ENCODE data around the gene TTC12.

Gene TTC12

GRCh38 chr11:113276466-113276865 is 37.9 kb upstream of the TTC12 start:
- H3K4me3 ChIP-seq (ENCODE audit: low read length): no peak overlapping the region
- H3K9me3 ChIP-seq (ENCODE audit: low read length): no peaks in the 10 kb centered on the region
- H3K36me3 ChIP-seq (ENCODE audit: insufficient read depth, low read length): no peaks in the 10 kb centered on the region
- H3K27me3 ChIP-seq (ENCODE audit: insufficient read depth, low read length): no peaks in the 10 kb centered on the region
- no peak overlapping the region for H2AFZ ChIP-seq (ENCODE audit: low read depth, low read length)
- H3K4me1 ChIP-seq (ENCODE audit: insufficient read depth, low read length): no peaks in the 10 kb centered on the region

- no peaks in the 10 kb centered on the region for H3K9me3 ChIP-seq (ENCODE audit: low read length)
- no peak overlapping the region for H3K4me3 ChIP-seq (ENCODE audit: low read length)
- H2AFZ ChIP-seq (ENCODE audit: low read depth, low read length): no peak overlapping the region
- no peaks in the 10 kb centered on the region for H3K27me3 ChIP-seq (ENCODE audit: insufficient read depth, low read length)
- no peaks in the 10 kb centered on the region for H3K36me3 ChIP-seq (ENCODE audit: insufficient read depth, low read length)
- no peaks in the 10 kb centered on the region for H3K4me1 ChIP-seq (ENCODE audit: insufficient read depth, low read length)
Measured at GRCh38 chr11:113277907-113278306, 36.5 kb upstream of the TTC12 start.

- no peak overlapping the region for H3K4me3 ChIP-seq (ENCODE audit: low read length)
- no peaks in the 10 kb centered on the region for H3K9me3 ChIP-seq (ENCODE audit: low read length)
- no peaks in the 10 kb centered on the region for H3K27me3 ChIP-seq (ENCODE audit: insufficient read depth, low read length)
- H3K36me3 ChIP-seq (ENCODE audit: insufficient read depth, low read length): no peaks in the 10 kb centered on the region
- H2AFZ ChIP-seq (ENCODE audit: low read depth, low read length): no peak overlapping the region
- H3K4me1 ChIP-seq (ENCODE audit: insufficient read depth, low read length): no peaks in the 10 kb centered on the region
Measured at GRCh38 chr11:113278481-113278880, 35.9 kb upstream of the TTC12 start.

GRCh38 chr11:113278925-113279324 is 35.5 kb upstream of the TTC12 start:
- Histone ChIP-seq H3K4me1 (ENCODE audit: insufficient read depth, low read length) (no peaks in the 10 kb centered on the region), H3K27me3 (ENCODE audit: insufficient read depth, low read length) (no peaks in the 10 kb centered on the region), H3K4me3 (ENCODE audit: low read length) (no peak overlapping the region), H2AFZ (ENCODE audit: low read depth, low read length) (no peak overlapping the region), H3K36me3 (ENCODE audit: insufficient read depth, low read length) (no peaks in the 10 kb centered on the region), H3K9me3 (ENCODE audit: low read length) (no peaks in the 10 kb centered on the region)

- no peak overlapping the region for H2AFZ ChIP-seq (ENCODE audit: low read depth, low read length)
- H3K4me3 ChIP-seq (ENCODE audit: low read length): no peak overlapping the region
- H3K27me3 ChIP-seq (ENCODE audit: insufficient read depth, low read length): no peaks in the 10 kb centered on the region
Measured at GRCh38 chr11:113279591-113279990, 34.8 kb upstream of the TTC12 start.

GRCh38 chr11:113281052-113281725 is 33.2 kb upstream of the TTC12 start:
- no peaks in the 10 kb centered on the region for H3K4me1 ChIP-seq (ENCODE audit: insufficient read depth, low read length)
- no peaks in the 10 kb centered on the region for H3K9me3 ChIP-seq (ENCODE audit: low read length)
- no peaks in the 10 kb centered on the region for H3K36me3 ChIP-seq (ENCODE audit: insufficient read depth, low read length)
- H3K27me3 ChIP-seq (ENCODE audit: insufficient read depth, low read length): no peaks in the 10 kb centered on the region
- H2AFZ ChIP-seq (ENCODE audit: low read depth, low read length): no peak overlapping the region
- H3K4me3 ChIP-seq (ENCODE audit: low read length): no peak overlapping the region

More at GRCh38 chr11:113279591-113279990, 34.8 kb upstream of the TTC12 start:
- H3K4me1 ChIP-seq (ENCODE audit: insufficient read depth, low read length): no peaks in the 10 kb centered on the region
- H3K36me3 ChIP-seq (ENCODE audit: insufficient read depth, low read length): no peaks in the 10 kb centered on the region
- H3K9me3 ChIP-seq (ENCODE audit: low read length): no peaks in the 10 kb centered on the region

GRCh38 chr11:113282898-113283437 is 31.4 kb upstream of the TTC12 start:
- no peak overlapping the region for H3K4me3 ChIP-seq (ENCODE audit: low read length)
- H3K36me3 ChIP-seq (ENCODE audit: insufficient read depth, low read length): no peaks in the 10 kb centered on the region
- H2AFZ ChIP-seq (ENCODE audit: low read depth, low read length): no peak overlapping the region
- no peaks in the 10 kb centered on the region for H3K4me1 ChIP-seq (ENCODE audit: insufficient read depth, low read length)
- H3K9me3 ChIP-seq (ENCODE audit: low read length): no peaks in the 10 kb centered on the region
- H3K27me3 ChIP-seq (ENCODE audit: insufficient read depth, low read length): no peaks in the 10 kb centered on the region

GRCh38 chr11:113283881-113284280 is 30.5 kb upstream of the TTC12 start:
- H3K9me3 ChIP-seq (ENCODE audit: low read length): no peaks in the 10 kb centered on the region
- no peaks in the 10 kb centered on the region for H3K27me3 ChIP-seq (ENCODE audit: insufficient read depth, low read length)
- no peaks in the 10 kb centered on the region for H3K36me3 ChIP-seq (ENCODE audit: insufficient read depth, low read length)

GRCh38 chr11:113286009-113286408 is 28.4 kb upstream of the TTC12 start:
- no peaks in the 10 kb centered on the region for H3K27me3 ChIP-seq (ENCODE audit: insufficient read depth, low read length)
- H3K36me3 ChIP-seq (ENCODE audit: insufficient read depth, low read length): no peaks in the 10 kb centered on the region
- no peak overlapping the region for H3K4me3 ChIP-seq (ENCODE audit: low read length)
- no peaks in the 10 kb centered on the region for H3K4me1 ChIP-seq (ENCODE audit: insufficient read depth, low read length)
- no peaks in the 10 kb centered on the region for H3K9me3 ChIP-seq (ENCODE audit: low read length)
- no peak overlapping the region for H2AFZ ChIP-seq (ENCODE audit: low read depth, low read length)

More at GRCh38 chr11:113283881-113284280, 30.5 kb upstream of the TTC12 start:
- no peak overlapping the region for H2AFZ ChIP-seq (ENCODE audit: low read depth, low read length)
- no peaks in the 10 kb centered on the region for H3K4me1 ChIP-seq (ENCODE audit: insufficient read depth, low read length)
- H3K4me3 ChIP-seq (ENCODE audit: low read length): no peak overlapping the region

GRCh38 chr11:113286509-113287497 is 27.6 kb upstream of the TTC12 start:
- Histone ChIP-seq H3K4me3 (ENCODE audit: low read length) (no peak overlapping the region), H3K9me3 (ENCODE audit: low read length) (no peaks in the 10 kb centered on the region), H3K27me3 (ENCODE audit: insufficient read depth, low read length) (no peaks in the 10 kb centered on the region), H3K36me3 (ENCODE audit: insufficient read depth, low read length) (no peaks in the 10 kb centered on the region), H3K4me1 (ENCODE audit: insufficient read depth, low read length) (no peaks in the 10 kb centered on the region), H2AFZ (ENCODE audit: low read depth, low read length) (no peak overlapping the region)

GRCh38 chr11:113287801-113288200 is 26.6 kb upstream of the TTC12 start:
- Histone ChIP-seq H3K36me3 (ENCODE audit: insufficient read depth, low read length) (no peaks in the 10 kb centered on the region), H2AFZ (ENCODE audit: low read depth, low read length) (no peak overlapping the region), H3K9me3 (ENCODE audit: low read length) (no peaks in the 10 kb centered on the region), H3K27me3 (ENCODE audit: insufficient read depth, low read length) (peaks cover 3% of the 10 kb centered on the region), H3K4me1 (ENCODE audit: insufficient read depth, low read length) (no peaks in the 10 kb centered on the region), H3K4me3 (ENCODE audit: low read length) (no peak overlapping the region)

- Histone ChIP-seq H3K36me3 (ENCODE audit: insufficient read depth, low read length) (no peaks in the 10 kb centered on the region), H2AFZ (ENCODE audit: low read depth, low read length) (no peak overlapping the region), H3K4me1 (ENCODE audit: insufficient read depth, low read length) (no peaks in the 10 kb centered on the region), H3K27me3 (ENCODE audit: insufficient read depth, low read length) (peaks cover 3% of the 10 kb centered on the region), H3K9me3 (ENCODE audit: low read length) (no peaks in the 10 kb centered on the region), H3K4me3 (ENCODE audit: low read length) (no peak overlapping the region)
Measured at GRCh38 chr11:113288286-113288863, 26.0 kb upstream of the TTC12 start.

Measured in neuron (in vitro differentiated cells).